HCEC 1CT (cell line): ENCODE data around the gene TCF12.

Source experiments
- DNase-seq: peaks from one replicate; pipeline ENCODE4 v3.0.0-alpha.2; 2017

TCF12 gene

DNA sequence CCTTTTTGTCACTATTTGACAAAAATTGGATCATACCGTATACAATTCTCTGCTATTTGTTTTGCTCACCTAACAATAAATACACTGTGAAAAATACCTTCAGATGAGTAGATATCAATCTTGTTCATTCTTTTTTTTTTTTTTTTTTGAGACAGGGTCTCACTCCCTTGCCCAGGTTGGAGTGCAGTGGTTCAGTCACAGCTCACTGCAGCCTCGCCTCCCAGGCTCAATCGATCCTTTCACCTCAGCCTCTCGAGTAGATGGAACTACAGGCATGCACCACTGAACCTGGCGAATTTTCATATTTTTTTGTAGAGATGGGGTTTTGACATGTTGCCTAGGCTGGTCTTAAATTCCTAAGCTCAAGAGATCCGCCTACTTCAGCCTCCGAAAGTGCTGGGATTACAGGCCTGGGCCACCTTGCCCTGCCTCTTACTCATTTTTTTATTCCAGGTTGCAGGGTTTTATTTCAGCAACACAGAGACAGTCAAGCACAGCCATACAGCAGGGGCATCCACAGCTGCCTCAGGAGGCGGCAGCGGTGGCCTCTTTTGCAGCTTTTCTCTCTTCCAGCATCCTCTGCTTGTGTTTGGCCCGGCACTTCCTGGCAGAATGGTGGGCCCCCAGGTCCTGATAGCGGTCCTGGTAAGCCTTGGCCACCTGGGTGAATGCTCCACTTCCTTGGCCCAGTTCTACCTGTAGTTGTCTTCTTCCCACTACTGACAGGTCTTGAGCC, 406.7 kb downstream of the TCF12 start:
- no peak for DNase-seq

DNA sequence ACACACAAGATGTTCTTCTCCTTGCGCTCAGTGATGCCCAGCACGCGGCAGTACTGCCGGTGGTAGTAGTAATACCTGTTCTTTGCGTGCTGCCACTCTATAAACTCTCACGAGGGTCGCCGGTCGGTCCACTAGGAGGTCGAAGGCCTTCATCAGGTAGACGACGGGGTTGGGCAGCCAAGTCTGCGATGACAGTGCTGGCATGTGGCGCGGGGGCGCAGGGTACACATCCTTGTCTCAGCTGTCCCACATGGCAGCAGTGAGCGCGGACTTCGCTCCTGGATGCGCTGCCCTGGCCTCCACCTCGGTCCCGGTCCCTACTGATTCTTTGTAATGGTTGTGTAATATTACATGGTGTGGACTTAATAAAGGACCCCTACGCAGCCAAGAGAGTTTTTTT, 407.8 kb downstream of the TCF12 start:
- no peak for DNase-seq

DNA sequence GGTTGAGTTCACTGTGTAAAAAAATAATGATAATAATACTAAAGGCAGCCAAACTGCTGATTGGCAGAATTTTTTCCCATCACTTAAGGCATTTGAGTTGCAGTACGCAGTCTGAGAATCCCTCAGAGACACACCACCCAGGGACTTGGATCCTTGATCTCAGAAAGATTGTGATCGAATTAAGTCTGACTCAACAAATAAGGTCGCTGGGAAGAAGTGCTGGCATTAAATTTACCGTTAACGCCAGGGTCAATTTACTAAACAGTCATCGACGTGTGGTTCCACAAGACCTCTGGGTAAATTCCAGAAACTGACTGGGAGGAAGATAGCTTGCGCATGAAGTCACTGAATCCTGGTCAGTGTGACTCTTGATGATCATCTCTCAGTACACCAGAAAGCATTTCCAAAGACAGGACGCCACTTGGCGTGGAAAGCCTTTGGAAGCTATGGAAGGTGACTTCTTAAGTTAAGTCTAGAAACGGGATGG, 409.6 kb downstream of the TCF12 start:
- DNase-seq, result peak; percentile 73

DNA sequence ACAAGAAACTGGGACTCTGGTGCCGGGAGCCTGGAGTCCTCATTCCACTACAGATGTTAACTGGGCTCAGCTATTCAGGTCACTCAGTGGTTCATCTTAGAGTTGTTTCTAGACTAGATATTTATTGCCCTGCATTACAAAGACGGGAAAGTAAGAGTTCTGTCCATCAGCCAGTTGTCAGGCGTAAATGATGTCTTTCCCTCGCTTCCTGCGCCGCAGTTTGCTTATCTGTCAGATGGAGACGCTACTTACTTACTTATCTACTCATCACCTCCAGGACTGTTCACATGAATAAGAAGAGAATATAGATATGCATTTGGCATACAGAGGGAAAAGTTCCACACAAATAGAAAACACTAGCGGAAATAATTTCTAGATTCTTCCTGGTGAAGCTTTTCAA, 410.0 kb downstream of the TCF12 start:
- no peak for DNase-seq

GRCh38 chr15:57328897-57329296, 410.5 kb downstream of the TCF12 start:
- DNase-seq, result no peak

GRCh38 chr15:57329582-57330367, 411.3 kb downstream of the TCF12 start:
- DNase-seq, result no peak

- DNase-seq, result no peak
These were observed 412.3 kb downstream of the TCF12 start for GRCh38 chr15:57330619-57331340.

- no peak for DNase-seq
These were observed 413.9 kb downstream of the TCF12 start for GRCh38 chr15:57332326-57332725.

- DNase-seq, result peak; percentile 32
These were observed 415.0 kb downstream of the TCF12 start for GRCh38 chr15:57333487-57333886.

DNA sequence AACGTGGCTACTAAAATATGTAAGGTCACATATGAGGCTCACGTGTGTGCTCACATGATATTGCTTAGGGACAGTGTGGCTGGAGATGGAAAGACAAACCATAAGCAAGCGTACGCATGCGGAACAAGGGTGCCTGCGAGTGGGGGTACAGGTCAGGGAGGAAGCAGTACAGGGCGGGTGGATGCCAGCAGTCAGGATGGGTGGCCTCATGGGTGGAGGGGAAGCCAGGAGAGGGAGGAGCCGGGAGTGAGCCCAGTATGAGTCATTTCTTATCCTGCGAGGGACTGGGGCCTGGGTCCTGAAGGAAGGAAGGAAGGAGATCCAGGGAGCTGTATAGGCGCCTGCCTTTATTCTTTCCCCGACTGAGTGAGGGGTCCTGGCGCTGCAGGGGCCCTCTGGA, 415.8 kb downstream of the TCF12 start:
- no peak for DNase-seq

DNA sequence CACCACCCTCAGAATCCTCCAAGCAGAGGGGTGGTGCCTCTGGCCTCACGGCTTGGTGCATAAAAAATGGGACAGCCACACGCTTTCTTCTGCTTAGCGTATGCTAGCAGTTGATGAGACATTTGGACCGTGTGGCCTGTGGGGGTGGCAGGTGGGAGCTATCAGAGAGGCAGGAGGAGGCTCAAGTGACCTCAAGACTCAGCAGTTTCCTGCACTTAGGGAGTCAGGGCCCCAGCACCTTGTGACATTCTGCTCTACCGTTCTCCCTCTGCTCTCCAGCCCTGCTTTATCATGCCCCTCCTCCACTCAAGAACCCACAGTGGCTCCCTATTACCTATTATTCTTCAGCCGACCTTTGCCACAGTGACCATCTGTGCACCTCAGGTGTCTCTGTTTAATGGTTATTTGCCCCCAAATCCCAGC, 416.9 kb downstream of the TCF12 start:
- DNase-seq, result no peak

GRCh38 chr15:57335719-57336118, 417.3 kb downstream of the TCF12 start:
- no peak for DNase-seq

- DNase-seq, result no peak
These were observed 419.5 kb downstream of the TCF12 start for GRCh38 chr15:57337868-57338411.

GRCh38 chr15:57339321-57339720, 420.9 kb downstream of the TCF12 start:
- DNase-seq, result no peak
